CD8-positive, alpha-beta memory T cell (primary cell): ENCODE measurements around the gene LCN1. TPM values are rescaled to one million over a fixed set of nuclear protein-coding genes. Genes with fewer than 3 reads are reported as not detected.

Experiments
- CTCF ChIA-PET: fragments of 350-600 bp; sonication (Branson Sonifier 250); formaldehyde crosslinking; loops from one replicate; lab custom pipeline; 2021; ENCODE audit warnings: antibody characterized with exemption; lab: Charles Lee
- POLR2A ChIA-PET: fragments of 350-600 bp; sonication (Branson Sonifier 250); formaldehyde crosslinking; loops from one replicate; lab custom pipeline; 2021; ENCODE audit warnings: antibody characterized with exemption; lab: Charles Lee
- DNase-seq, 5 donors: peaks; one replicate each; pipeline versions ENCODE4 v3.0.0 to v3.0.0-alpha.2; 2020 to 2022; ENCODE audit warnings: mixed read lengths in 1 of 5
- H3K27ac ChIP-seq: one replicate; pipeline ENCODE4 v1.7.0; 2013; ENCODE audit warnings: low read depth, mild to moderate bottlenecking, low read length, moderate library complexity
- H3K27me3 ChIP-seq: 2 replicates; pipeline ENCODE4 v1.7.0; 2013; ENCODE audit warnings: low read length, mild to moderate bottlenecking; ENCODE audit not compliant: insufficient read depth, poor library complexity, severe bottlenecking
- H3K36me3 ChIP-seq: 2 replicates; pipeline ENCODE4 v1.7.0; 2013; ENCODE audit warnings: mild to moderate bottlenecking, low read length, moderate library complexity; ENCODE audit not compliant: insufficient read depth
- H3K4me1 ChIP-seq: 2 replicates; pipeline ENCODE4 v1.7.0; 2013; ENCODE audit warnings: mild to moderate bottlenecking, low read length, moderate library complexity; ENCODE audit not compliant: insufficient read depth
- H3K4me3 ChIP-seq: 2 replicates; pipeline ENCODE4 v1.7.0; 2013; ENCODE audit warnings: mild to moderate bottlenecking, low read length
- H3K9me3 ChIP-seq: 2 replicates; pipeline ENCODE4 v1.7.0; 2013; ENCODE audit warnings: mild to moderate bottlenecking, low read length
- H3K27ac Mint-ChIP-seq, 8 donors: one replicate each; pipeline ENCODE4 v1.8.0; 2020 to 2021; ENCODE audit warnings: mixed read lengths in 8 of 8, mild to moderate bottlenecking in 6 of 8, inconsistent platforms in 3 of 8, moderate library complexity in 3 of 8
- H3K27me3 Mint-ChIP-seq, 2 donors: one replicate each; pipeline ENCODE4 v1.8.0; 2020 to 2021; ENCODE audit warnings: mixed read lengths in 2 of 2, mild to moderate bottlenecking in 1 of 2, moderate library complexity in 1 of 2
- H3K36me3 Mint-ChIP-seq, 3 donors: one replicate each; pipeline ENCODE4 v1.8.0; 2020 to 2021; ENCODE audit warnings: mixed read lengths in 3 of 3, inconsistent platforms in 1 of 3, mild to moderate bottlenecking in 1 of 3
- H3K4me1 Mint-ChIP-seq, 3 donors: one replicate each; pipeline ENCODE4 v1.8.0; 2020 to 2021; ENCODE audit warnings: mixed read lengths in 3 of 3, inconsistent platforms in 1 of 3, mild to moderate bottlenecking in 1 of 3
- H3K4me3 Mint-ChIP-seq, 7 donors: one replicate each; pipeline ENCODE4 v1.8.0; 2020 to 2021; ENCODE audit warnings: mixed read lengths in 7 of 7, mild to moderate bottlenecking in 6 of 7, moderate library complexity in 4 of 7, inconsistent platforms in 2 of 7
- H3K9me3 Mint-ChIP-seq, 5 donors: one replicate each; pipeline ENCODE4 v1.8.0; 2020 to 2022; ENCODE audit warnings: mixed read lengths in 5 of 5, mild to moderate bottlenecking in 3 of 5, moderate library complexity in 2 of 5, inconsistent platforms in 1 of 5
- polyA plus RNA-seq: library from polyadenylated mRNA; unstranded; fragments of 300-500 nt; fragmentation: Illumina TruSeq; gene quantifications from one replicate; pipeline ENCODE4 v1.2.3, GENCODE V29; 2021
- total RNA-seq, 2 experiments: library from RNA; stranded (reverse); gene quantifications; one replicate each; pipeline ENCODE4 v1.2.3, GENCODE V29; 2021

LCN1 gene
- total and polyA plus RNA-seq, 3 experiments from 2014 or later: not detected

DNA sequence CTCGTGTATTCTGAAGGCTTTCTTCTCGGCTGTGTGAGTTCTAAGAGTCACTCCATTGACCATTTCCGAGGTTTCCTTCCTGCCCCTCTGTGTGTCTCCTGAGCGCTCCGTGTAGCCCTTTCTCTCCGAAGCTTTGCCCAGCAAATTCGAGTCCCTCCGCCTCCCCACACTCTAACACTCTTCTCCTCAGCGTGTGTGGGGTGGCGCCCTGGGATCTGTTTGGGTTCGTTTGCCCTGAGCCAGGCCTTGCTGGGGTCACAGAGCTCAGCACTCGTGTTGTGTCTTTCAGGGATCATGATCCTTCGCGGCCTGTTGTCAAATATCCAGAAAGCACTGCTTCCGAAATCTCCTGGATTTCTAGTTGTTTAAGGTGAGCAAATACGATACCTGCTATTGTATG, 34.7 kb downstream of the LCN1 start:
- H3K4me3 ChIP-seq: no peak overlapping the region
- POLR2A ChIA-PET: no interaction called here
- no peak overlapping the region for H3K4me3 Mint-ChIP-seq
- H3K27ac ChIP-seq: no peak overlapping the region
- H3K36me3 Mint-ChIP-seq: no peaks in the 10 kb centered on the region
- H3K36me3 ChIP-seq: no peaks in the 10 kb centered on the region
- H3K4me1 Mint-ChIP-seq: no peaks in the 10 kb centered on the region
- CTCF ChIA-PET: no interaction called here
- no peaks in the 10 kb centered on the region for H3K9me3 ChIP-seq
- DNase-seq: no peak
- H3K9me3 Mint-ChIP-seq: no peaks in the 10 kb centered on the region
- H3K4me1 ChIP-seq: no peaks in the 10 kb centered on the region
- H3K27ac Mint-ChIP-seq: no peak overlapping the region
- peaks cover 8 to 15% of the 10 kb centered on the region in 2 donors for H3K27me3 Mint-ChIP-seq
- no peaks in the 10 kb centered on the region for H3K27me3 ChIP-seq

DNA sequence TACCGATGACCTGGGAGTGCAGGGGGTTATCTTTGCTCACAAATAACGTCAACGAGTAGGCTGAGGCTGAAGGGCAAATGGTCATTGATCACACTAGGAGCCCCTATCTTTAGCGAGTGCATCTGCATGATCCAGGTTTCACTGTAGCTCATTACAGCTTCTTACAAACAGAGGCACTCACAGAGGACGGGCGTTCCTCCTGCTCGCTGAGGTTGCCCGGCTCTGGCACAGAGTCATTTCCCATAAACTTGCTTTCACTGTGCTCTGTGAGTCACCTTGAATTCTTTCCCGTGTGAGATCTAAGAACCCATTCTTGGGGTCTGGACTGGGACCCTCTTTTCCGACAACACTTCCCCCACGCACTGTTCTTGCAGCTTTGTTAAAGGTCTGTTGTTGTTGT, 38.4 kb downstream of the LCN1 start:
- H3K36me3 ChIP-seq: no peaks in the 10 kb centered on the region
- POLR2A ChIA-PET: no interaction called here
- no peaks in the 10 kb centered on the region for H3K27me3 ChIP-seq
- H3K4me3 ChIP-seq: no peak overlapping the region
- Mint-ChIP-seq H3K4me3 (no peak overlapping the region), H3K4me1 (no peaks in the 10 kb centered on the region), H3K9me3 (no peaks in the 10 kb centered on the region), H3K27me3 (peaks cover 8 to 29% of the 10 kb centered on the region in 2 donors), H3K27ac (no peak overlapping the region), H3K36me3 (no peaks in the 10 kb centered on the region)
- DNase-seq: no peak
- CTCF ChIA-PET: no interaction called here
- no peaks in the 10 kb centered on the region for H3K4me1 ChIP-seq
- no peaks in the 10 kb centered on the region for H3K9me3 ChIP-seq
- H3K27ac ChIP-seq: no peak overlapping the region

DNA sequence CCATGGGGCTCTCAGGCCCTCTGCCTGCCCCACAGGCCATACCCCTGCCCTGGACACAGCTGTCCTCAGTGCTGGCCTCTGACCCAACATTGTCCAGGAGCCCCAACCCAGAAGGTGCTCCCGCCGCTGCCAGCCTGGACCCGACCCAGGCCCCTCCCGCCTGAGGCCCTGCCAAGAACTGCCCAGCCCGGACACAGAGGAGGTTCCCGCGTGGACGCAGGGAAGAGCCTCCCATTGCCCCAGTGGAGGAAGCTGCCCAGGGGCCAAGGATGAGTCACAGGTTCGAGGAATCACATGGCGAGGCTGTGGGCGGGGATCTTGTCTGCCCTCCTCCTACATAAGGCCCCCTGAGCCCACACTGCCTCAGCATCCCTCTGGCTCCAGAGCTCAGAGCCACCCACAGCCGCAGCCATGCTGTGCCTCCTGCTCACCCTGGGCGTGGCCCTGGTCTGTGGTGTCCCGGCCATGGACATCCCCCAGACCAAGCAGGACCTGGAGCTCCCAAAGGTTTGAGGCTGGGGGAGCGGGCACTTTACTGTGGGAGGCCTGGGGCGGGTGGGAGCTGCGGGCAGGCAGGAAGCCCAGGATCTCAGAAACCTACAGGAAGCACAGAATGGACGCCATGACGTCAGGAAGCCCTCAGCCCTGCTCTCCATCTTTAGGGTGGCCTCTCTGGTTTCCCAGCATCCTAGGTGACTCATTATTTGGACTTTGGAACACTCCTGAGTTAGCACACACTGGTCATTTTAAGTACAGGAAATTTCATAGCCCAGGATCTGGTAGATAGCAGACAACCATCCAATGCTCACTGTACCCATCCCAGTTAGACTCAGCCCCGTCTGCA, 40.4 kb downstream of the LCN1 start, which contains the start of gene PAEP:
Gene PAEP, plus strand, starts transcription at position 366 of the 844 bp plus-strand sequence.
- Histone ChIP-seq H3K36me3 (no peaks in the 10 kb centered on the region), H3K27me3 (no peaks in the 10 kb centered on the region), H3K4me1 (no peaks in the 10 kb centered on the region), H3K4me3 (no peak within 1 kb of the TSS), H3K9me3 (no peaks in the 10 kb centered on the region), H3K27ac (no peak within 1 kb of the TSS)
- Mint-ChIP-seq H3K36me3 (no peaks in the 10 kb centered on the region), H3K4me3 (no peak within 1 kb of the TSS), H3K27ac (no peak within 1 kb of the TSS), H3K27me3 (peaks cover 8 to 40% of the 10 kb centered on the region in 2 donors), H3K4me1 (no peaks in the 10 kb centered on the region), H3K9me3 (peaks cover 0 to 2% (median 0%) of the 10 kb centered on the region in 5 donors)
- CTCF ChIA-PET: no interaction called here
- POLR2A ChIA-PET: no interaction called here
- no peak for DNase-seq

DNA sequence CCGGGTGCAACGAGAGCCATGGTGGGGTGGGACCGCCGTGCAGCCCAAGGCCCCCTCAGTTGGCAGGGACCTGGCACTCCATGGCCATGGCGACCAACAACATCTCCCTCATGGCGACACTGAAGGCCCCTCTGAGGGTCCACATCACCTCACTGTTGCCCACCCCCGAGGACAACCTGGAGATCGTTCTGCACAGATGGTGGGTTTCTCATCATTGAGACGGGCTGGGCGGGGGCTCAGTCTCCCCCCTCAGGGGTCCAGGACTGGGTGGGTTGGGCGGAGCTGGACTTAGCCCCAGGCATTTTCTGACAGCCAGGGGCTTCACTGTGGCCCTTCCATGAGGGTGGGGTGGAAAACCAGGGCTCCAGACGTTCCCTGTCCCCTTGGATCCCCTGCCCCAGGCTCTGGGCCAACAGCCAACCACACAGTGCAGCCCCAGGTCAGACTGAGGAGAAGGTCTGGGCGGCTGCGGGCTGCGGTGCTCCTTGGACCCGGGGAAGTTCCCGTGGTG, 41.0 kb downstream of the LCN1 start:
- Histone ChIP-seq H3K4me3 (no peak overlapping the region), H3K36me3 (no peaks in the 10 kb centered on the region), H3K9me3 (no peaks in the 10 kb centered on the region), H3K27ac (no peak overlapping the region), H3K4me1 (no peaks in the 10 kb centered on the region), H3K27me3 (no peaks in the 10 kb centered on the region)
- POLR2A ChIA-PET: no interaction called here
- Mint-ChIP-seq H3K4me1 (no peaks in the 10 kb centered on the region), H3K36me3 (no peaks in the 10 kb centered on the region), H3K4me3 (no peak overlapping the region), H3K27ac (no peak overlapping the region), H3K9me3 (peaks cover 0 to 2% (median 0%) of the 10 kb centered on the region in 5 donors), H3K27me3 (peaks cover 7 to 47% of the 10 kb centered on the region in 2 donors)
- DNase-seq: no peak
- CTCF ChIA-PET: no interaction called here

DNA sequence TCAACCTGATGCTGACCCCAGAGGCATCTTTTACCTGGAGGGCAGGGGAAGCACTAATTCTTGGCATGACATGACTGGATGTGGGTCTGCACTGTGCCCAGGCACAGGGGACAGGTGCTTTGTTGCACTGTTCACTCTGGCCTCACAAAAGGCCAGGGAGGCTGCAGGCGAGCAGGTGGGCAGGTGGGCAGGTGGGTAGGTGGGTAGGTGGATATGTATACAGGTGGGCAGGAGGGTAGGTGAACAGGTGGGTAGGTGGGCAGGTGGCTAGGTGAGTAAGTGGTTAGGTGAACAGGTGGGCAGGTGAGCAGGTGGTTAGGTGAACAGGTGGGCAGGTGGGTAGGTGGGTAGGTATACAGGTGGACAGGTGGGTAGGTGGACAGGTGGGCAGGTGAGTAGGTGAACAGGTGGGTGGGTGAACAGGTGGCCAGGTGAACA, 41.8 kb downstream of the LCN1 start:
- H3K36me3 ChIP-seq: no peaks in the 10 kb centered on the region
- H3K36me3 Mint-ChIP-seq: no peaks in the 10 kb centered on the region
- no peaks in the 10 kb centered on the region for H3K4me1 Mint-ChIP-seq
- H3K4me3 Mint-ChIP-seq: no peak overlapping the region
- DNase-seq: no peak
- H3K27me3 Mint-ChIP-seq: peaks cover 7 to 47% of the 10 kb centered on the region in 2 donors
- peaks cover 0 to 2% (median 0%) of the 10 kb centered on the region in 5 donors for H3K9me3 Mint-ChIP-seq
- no peak overlapping the region for H3K4me3 ChIP-seq
- ChIA-PET POLR2A (no interaction called here), CTCF (no interaction called here)
- no peaks in the 10 kb centered on the region for H3K27me3 ChIP-seq
- no peak overlapping the region for H3K27ac ChIP-seq
- H3K27ac Mint-ChIP-seq: no peak overlapping the region
- H3K4me1 ChIP-seq: no peaks in the 10 kb centered on the region
- no peaks in the 10 kb centered on the region for H3K9me3 ChIP-seq

DNA sequence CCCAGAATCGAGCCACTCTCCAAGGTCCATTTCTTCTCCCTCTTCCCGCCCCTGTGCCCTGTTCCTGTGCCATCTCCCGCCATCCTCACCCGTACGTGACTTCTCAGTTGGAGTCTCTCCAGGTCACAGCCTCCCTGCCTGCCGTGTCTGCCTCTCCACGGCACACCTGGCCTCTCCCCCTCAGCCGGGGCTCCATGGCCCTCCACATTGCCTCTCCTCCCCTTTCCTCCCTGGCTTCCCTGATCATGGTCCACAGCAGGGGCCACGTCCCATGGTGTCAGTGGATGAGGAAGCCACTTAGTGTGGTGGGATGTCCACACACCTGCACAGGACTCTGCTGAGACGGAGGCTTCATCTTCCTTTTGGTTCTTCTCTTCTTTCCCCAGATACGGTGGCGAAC, 42.6 kb downstream of the LCN1 start:
- POLR2A ChIA-PET: no interaction called here
- Mint-ChIP-seq H3K27ac (no peak overlapping the region), H3K4me3 (no peak overlapping the region), H3K27me3 (peaks cover 6 to 48% of the 10 kb centered on the region in 2 donors), H3K4me1 (no peaks in the 10 kb centered on the region), H3K9me3 (peaks cover 0 to 2% (median under 1%) of the 10 kb centered on the region in 5 donors), H3K36me3 (no peaks in the 10 kb centered on the region)
- H3K4me1 ChIP-seq: no peaks in the 10 kb centered on the region
- H3K27ac ChIP-seq: no peak overlapping the region
- H3K9me3 ChIP-seq: no peaks in the 10 kb centered on the region
- DNase-seq: peak in 1 of 5 donors; percentile 13
- CTCF ChIA-PET: no interaction called here
- H3K27me3 ChIP-seq: no peaks in the 10 kb centered on the region
- no peak overlapping the region for H3K4me3 ChIP-seq
- H3K36me3 ChIP-seq: no peaks in the 10 kb centered on the region

DNA sequence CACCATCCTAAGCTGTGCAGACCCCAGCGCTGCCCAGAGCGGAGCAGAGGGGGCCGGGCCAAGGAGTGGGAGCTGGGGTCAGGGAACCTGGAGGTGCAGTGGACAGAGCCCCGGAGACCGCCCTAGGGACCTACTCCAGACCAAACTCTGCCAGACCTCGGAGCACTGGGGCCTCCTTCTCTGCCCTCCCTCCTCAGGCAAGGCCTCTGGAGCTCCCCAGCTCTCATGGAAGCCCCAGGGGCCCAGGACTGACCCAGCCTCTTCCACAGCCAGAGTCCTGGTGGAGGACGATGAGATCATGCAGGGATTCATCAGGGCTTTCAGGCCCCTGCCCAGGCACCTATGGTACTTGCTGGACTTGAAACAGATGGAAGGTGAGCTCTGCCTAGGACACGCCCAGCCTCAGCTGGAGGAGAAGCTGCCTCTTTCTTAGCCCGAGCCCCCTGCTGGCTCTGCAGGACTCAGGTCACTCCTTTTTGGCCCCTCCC, 43.9 kb downstream of the LCN1 start:
- Mint-ChIP-seq H3K27me3 (peaks cover 4 to 43% of the 10 kb centered on the region in 2 donors), H3K4me1 (no peaks in the 10 kb centered on the region), H3K27ac (no peak overlapping the region), H3K9me3 (peaks cover 0 to 9% (median 6%) of the 10 kb centered on the region in 5 donors), H3K4me3 (no peak overlapping the region), H3K36me3 (peaks cover 0 to 3% (median 0%) of the 10 kb centered on the region in 3 donors)
- H3K4me3 ChIP-seq: no peak overlapping the region
- DNase-seq: no peak
- no peaks in the 10 kb centered on the region for H3K9me3 ChIP-seq
- CTCF ChIA-PET: no interaction called here
- no peaks in the 10 kb centered on the region for H3K4me1 ChIP-seq
- H3K27me3 ChIP-seq: no peaks in the 10 kb centered on the region
- POLR2A ChIA-PET: no interaction called here
- no peaks in the 10 kb centered on the region for H3K36me3 ChIP-seq
- H3K27ac ChIP-seq: no peak overlapping the region

DNA sequence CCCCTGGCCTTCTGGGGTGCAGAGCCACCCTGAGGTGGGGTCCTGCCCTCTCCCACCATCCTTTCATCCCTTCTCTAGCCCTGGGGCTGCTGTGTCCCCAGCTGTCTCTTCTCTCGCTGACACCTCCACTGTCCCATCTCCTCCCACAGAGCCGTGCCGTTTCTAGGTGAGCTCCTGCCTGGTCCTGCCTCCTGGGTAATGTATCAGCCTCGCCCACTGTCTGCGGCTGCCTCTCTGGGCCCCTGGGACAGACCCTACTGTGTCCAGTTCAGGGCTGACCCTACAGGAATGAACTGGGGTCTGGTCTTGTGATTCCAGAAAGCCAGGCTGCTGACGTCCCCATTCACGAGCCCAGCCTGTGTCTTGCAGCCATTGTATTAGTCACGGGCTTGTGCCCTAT, 44.4 kb downstream of the LCN1 start:
- Mint-ChIP-seq H3K4me1 (no peaks in the 10 kb centered on the region), H3K36me3 (peaks cover 0 to 3% (median 0%) of the 10 kb centered on the region in 3 donors), H3K9me3 (peaks cover 0 to 9% (median 6%) of the 10 kb centered on the region in 5 donors), H3K27ac (no peak overlapping the region), H3K27me3 (peaks cover 3 to 40% of the 10 kb centered on the region in 2 donors), H3K4me3 (no peak overlapping the region)
- peak in 1 of 5 donors; percentile 24 for DNase-seq
- H3K27ac ChIP-seq: no peak overlapping the region
- H3K4me3 ChIP-seq: no peak overlapping the region
- no peaks in the 10 kb centered on the region for H3K36me3 ChIP-seq
- no peaks in the 10 kb centered on the region for H3K9me3 ChIP-seq
- POLR2A ChIA-PET: no interaction called here
- no peaks in the 10 kb centered on the region for H3K4me1 ChIP-seq
- CTCF ChIA-PET: no interaction called here
- no peaks in the 10 kb centered on the region for H3K27me3 ChIP-seq
